HG03060 (cell line): ENCODE measurements around the gene NR6A1.

ENCODE experiments used
- ATAC-seq: cut with Tn5 transposase; IDR thresholded peaks from one replicate; pipeline ENCODE4 v1.9.1; 2021; ENCODE audit warnings: low read depth, moderate number of reproducible peaks; ENCODE audit not compliant: unreplicated experiment

Gene NR6A1

GRCh38 chr9:124771021-124771866 lies at the start of gene NR6A1:
Gene NR6A1, minus strand, starts transcription at chr9:124771311.
- ATAC-seq = peak; percentile 63

DNA sequence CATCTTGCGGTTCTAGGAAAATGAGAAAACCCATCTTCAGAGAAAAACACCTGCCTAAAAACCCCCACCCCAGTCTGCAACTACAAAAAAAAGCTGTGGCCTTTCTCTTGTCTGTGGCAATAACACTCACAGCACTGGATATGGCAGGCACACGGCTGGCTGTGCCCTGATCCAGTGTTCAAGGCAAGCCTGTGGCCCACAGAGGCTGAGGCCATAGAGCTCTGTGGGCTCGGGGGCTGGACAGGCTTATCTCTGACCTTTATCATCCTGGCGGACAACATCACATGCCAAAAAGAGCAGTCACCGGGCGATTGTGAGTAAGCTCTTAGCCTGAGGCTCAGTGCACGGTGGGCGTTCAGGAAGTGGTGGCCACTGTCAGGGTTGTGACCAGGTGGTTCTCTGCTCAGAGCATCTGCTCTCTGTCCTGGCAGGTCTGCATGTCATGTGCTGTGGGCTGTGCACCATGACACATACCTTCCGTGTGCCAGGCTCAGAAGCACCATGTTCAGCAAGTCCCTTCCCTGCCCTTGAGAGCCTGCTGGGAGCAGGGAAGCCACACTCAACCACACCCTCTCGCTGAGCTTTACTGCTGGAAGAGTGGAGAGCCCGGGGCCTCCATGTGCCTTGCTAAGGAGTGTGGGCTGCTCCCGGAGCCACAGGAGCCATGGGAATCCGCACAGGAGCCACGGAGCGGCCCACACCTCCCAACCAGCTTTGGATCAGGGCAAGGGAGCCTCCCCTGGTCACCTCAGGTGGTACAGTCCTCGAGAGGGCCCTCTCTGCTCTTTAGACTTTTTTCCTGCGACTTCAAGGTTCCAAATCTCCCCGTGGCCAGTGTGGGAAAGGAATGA lies 47.5 kb upstream of the NR6A1 start:
- ATAC-seq = no peak

DNA sequence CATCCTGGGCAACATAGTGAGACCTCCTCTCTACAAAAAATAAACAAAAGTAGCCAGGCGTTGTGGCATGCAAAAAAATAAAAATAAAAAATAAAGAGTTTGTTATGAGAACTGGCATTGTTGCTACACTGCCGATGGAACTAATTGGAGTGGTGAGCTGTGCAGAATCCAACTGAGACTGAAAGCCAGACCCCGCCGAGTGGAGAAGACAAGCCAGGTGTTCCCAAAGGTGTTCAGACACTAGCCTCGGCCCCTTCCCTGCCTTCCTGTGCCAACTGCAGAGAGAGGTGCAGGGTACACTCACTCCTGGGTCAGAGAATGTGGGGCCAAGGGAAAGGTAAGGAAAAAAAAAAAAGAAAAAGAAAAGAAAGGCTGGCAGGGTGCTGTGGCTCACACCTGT lies 44.5 kb upstream of the NR6A1 start:
- no peak for ATAC-seq

DNA sequence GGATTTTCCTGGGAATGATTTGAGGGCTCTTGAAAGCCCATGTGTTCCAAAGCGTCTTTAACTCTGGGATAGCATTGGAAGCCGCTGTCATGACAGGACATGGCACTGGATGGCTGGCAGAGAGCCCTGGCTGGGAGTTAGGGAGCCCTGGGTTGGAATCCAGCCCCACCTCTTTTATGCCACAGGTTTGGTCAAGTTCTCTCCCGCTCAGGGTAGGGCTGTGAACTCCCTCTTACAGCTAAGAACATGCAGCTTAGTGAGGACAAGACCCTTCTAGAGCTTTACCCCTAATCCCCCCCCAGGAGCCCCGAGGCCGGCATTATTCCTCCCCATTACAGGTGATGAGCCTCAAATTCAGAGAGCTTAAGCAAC lies 43.0 kb upstream of the NR6A1 start:
- ATAC-seq = no peak

GRCh38 chr9:124813501-124814163 lies 42.5 kb upstream of the NR6A1 start:
- ATAC-seq = no peak

DNA sequence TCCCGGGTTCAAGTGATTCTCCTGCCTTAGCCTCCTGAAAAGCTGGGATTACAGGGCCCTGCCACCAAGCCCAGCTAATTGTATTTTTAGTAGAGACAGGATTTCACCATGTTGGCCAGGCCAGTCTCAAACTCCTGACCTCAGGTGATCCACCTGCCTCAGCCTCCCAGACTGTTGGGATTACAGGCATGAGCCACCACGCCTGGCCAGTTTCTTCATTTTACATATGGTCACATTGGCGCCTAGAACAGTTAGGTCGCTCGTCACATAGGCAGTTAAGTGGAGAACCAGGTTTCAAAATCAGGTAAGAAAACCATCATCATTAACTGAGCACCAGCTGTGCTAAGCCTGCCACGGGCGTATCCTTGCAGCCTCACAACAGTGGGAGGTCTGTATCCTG lies 41.9 kb upstream of the NR6A1 start:
- no peak for ATAC-seq

DNA sequence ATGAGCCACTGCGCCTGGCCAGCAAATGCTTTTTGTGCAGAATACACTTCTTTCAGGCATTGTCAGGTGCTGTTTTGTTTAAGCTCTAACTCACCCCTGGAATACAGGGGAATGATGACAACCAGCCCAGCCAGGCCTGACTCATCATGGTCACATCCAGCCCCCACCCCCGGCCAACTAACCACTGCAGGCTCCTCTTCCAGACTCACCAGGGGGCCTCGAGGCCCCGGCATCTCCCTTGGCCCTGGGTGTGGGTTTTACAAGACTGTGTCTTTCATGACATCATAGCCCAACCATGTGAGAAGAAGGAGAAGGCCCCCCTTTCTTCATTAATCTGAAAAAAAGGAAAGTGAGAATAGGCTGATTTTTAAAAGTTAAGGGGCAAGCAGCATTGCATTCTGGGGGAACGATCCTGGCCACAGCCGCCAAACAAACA lies 41.3 kb upstream of the NR6A1 start:
- no peak for ATAC-seq

DNA sequence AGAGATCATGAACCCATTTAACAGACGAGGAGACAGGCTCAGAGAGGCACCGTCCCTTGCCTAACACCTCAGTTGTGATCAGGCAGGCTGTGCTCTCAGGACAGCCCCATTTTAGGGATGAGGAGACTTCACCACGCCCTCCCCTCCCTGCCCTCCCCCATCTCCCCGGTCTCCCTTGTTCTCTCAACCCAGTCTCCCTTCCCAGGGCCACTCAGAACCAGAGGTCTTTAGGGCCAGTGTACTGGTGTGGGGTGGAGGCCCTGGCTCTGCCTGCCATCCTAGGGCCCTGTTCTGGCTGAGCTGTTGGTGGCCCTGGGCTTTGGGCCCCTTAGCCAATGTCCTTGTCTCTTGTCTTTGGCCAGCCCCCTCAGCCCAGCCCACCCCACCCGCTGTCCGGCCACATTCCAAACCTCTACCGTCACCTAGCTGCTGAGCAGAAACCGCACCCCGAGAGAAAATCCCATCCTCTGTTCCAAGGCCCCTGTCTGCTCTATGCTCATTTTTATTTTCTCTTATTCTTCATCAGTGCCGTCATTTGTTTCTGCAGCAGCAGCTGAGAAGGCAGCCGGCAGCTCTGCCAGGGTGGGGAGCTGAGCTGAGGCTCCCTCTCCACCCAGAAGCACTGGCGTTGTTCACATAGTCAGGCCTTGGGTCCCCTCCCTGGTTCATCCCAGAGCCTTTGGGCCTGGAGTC lies 39.7 kb upstream of the NR6A1 start:
- ATAC-seq = no peak

DNA sequence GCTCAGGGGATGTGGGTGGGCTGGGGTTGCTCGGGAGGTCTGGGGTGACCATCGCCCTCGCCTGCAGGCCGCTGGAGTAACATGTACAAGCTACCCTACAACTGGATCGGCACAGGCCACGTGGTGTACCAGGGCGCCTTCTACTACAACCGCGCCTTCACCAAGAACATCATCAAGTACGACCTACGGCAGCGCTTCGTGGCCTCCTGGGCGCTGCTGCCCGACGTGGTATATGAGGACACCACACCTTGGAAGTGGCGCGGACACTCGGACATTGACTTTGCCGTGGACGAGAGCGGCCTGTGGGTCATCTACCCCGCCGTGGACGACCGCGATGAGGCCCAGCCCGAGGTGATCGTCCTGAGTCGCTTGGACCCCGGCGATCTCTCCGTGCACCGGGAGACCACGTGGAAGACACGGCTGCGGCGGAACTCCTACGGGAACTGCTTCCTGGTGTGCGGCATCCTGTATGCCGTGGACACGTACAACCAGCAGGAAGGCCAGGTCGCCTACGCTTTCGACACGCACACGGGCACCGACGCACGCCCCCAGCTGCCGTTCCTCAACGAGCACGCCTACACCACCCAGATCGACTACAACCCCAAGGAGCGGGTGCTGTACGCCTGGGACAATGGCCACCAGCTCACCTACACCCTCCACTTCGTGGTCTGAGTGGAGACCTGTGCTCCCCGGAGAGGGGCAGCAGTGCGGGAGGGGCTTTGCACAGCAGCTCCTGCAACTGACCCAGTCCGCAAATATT lies 38.8 kb upstream of the NR6A1 start:
- no peak for ATAC-seq

GRCh38 chr9:124809211-124809610 lies 38.1 kb upstream of the NR6A1 start:
- ATAC-seq = no peak

DNA sequence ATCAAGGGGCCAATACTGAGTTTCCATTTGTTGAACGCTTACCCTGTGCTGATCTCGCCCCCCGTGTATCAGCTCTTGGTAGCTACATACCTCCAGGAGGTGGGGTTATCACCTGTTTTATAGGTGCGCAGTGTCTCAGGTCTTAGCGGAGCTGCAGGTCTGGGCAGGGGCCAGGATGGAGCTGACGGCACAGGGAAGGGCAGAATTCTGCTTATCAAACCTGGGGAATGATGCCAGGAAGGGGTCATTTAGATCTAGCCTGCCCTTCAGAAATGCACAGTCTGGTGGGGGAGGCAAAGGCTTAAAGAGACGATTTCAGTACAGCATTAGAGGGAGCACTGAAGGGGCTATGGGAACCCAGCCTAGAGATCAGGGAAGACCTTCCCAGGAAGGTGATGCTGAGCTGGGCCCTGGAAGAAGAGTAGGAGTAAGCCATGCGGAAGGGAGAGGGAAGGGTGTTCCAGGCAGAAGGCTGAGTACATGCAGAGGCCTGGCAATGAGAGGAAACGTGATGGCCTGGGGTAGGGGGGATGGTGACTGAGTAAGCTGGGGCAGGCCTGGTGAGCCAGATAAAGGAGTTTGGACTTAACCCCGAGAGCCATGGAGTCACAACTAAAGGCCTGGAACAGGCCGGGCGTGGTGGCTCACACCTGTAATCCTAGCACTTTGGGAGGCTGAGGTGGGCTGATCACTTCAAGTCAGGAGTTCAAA lies 37.3 kb upstream of the NR6A1 start:
- no peak for ATAC-seq

DNA sequence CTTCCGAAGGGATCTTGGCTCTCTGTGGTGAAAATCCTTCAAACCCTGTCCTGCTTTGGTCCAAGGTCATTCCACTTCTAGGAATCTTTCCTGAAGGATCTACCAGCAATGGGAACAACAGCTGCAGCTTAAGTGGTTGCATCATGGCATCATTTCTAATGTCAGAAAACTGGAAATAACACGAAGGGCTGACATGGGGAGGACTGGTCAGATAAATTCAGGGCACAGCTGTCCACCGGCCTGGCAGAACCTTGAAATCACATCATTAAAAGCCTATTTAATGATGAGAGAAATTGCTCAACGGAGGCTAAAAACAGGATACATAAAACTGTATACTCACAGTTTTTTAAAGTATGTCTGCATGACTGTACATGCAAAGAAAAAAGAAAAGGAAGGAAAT lies 34.1 kb upstream of the NR6A1 start:
- no peak for ATAC-seq

DNA sequence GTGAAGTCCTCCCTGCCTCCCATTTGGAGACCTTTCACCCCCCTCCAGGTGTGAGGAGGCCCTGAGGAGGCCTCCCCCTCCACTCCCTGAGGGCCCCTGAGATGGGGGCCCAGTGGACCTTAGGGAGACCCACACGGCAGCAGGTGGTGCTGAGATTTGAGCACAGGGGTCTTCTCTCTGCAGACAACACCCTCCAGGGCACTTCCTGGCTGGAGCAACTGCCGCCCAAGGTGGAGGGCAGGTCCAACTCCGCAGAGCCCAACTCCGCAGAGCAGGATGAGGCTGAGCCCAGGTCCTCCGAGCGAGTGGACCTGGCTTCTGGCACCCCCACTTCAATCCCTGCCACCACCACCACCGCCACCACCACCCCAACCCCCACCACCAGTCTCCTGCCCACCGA lies 32.8 kb upstream of the NR6A1 start:
- ATAC-seq = no peak

DNA sequence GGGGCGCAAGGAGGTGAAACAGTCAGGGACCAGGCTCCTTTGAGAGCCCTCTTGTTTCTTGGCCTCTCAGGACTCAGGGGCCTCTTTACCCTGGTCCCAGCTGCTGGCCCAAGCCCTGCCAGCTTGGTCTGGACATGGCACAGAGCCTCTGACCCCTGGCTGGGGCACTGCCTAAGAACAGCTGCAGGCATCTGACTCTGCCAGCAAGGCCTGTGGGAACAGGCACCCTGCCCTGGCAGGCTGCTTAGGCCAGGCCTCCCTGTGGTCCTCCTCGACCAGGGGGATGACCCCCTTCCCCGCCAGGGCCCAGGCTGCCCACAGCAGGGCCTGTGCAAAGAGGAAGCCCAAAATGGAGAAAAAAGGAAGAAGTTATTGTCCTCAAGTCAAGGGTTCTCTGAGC lies 31.3 kb upstream of the NR6A1 start:
- no peak for ATAC-seq

DNA sequence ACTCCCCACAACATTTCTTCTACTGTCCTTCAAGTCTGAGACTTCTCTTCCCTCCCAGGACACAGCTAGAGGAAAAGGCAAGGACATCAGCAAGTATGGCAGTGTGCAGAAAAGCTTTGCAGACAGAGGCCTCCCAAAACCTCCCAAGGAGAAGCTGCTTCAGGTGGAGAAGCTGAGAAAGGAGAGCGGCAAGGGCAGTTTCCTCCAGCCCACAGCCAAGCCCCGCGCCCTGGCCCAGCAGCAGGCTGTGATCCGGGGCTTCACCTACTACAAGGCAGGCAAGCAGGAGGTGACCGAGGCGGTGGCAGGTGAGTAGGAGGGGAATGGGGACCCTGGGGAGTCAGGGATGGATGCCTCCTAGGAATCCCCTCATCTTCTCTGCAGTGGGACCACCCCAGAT lies 30.2 kb upstream of the NR6A1 start:
- ATAC-seq = no peak

DNA sequence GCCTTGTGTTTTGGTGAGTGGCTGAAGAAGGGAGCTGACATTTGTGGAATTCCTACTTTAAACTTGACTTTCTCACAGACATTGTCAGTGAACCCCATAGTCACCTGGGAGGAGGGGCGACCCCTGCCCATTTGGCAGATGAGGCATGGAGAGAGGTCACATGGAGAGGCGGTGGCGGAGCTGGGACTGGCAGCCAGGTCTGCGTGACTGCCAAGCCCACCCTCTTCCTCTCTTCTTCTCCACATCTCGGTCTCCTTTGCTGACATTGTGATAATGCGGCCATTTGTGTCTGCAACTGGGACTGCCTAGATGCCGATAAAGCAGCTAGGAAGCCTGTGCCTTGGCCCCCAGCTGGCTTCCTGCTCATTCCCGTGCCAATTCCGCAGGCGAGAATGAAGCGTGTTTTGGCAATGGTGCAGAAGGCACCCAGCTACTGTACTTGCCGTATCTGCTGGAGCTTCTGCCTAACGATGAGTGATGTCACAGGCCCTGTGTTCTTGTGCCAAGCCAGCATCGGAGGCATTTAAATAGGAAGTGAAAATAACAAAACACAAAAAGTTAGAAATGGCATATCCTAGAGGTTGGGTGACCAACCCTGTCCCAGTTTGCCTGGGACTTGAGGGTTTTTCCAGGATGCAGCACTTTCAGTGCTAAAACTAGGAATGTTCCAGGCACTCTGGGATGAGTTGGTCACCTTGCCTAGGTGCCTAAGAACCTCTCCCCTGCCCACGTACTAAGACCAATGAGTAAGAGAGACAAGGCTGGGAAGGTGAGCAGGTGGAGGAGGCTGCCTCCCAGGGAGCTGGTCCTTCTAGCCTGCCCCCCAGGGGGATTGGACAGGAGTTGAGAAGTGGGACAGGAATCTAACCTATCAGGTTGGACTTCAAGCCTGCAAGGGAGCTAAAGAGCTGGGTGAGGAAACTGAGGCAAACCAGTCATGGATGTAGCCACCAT lies 29.5 kb upstream of the NR6A1 start:
- no peak for ATAC-seq

DNA sequence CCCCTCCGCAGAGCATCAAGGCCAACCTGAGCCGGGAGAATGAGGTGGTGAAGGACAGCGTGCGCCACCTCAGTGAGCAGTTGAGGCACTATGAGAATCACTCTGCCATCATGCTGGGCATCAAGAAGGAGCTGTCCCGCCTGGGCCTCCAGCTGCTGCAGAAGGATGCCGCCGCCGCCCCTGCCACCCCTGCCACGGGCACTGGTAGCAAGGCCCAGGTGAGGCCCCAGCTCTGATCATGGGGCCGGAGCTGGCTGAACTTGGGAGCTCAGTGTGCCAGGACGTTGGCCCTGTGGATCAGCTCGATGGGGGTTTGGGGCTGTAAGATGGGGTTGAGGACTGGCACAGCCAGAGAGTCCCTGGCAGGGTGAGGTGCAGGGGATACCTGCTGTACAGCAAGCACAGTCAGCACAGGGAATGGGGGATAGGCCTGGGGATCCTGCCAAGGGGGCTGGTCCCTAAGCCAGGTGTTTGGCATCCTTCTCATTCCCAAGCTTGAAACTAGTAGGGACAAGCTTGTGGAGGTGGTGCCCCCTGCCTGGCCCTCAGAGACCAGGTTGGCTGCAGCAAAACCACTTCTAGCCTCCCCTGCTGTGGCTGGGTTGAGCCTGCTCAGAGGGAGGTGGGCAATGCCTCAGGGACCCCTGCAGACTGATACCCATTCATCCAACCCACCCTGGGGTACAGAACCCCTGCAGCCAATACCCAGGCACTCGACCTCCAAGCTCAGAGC lies 28.3 kb upstream of the NR6A1 start:
- no peak for ATAC-seq
